WTC11 (cell line): Measurements from ENCODE around the gene OGFR. TPM values are rescaled to one million over a fixed set of nuclear protein-coding genes. Genes with fewer than 3 reads are reported as not detected.

Experiments used
- ATAC-seq: fragments of 200-7000 bp; cut with Tn5 transposase; 2 replicates; pipeline ENCODE4 v1.10.0; 2021; ENCODE audit warnings: mild to moderate bottlenecking, moderate library complexity
- CTCF ChIA-PET: fragments of 300-600 bp; sonication (Branson Sonifier 250); formaldehyde crosslinking; loops from one replicate; lab custom pipeline; 2021; ENCODE audit warnings: antibody characterized with exemption; lab: Charles Lee
- POLR2A ChIA-PET: fragments of 350-600 bp; sonication (Branson Sonifier 250); formaldehyde crosslinking; loops from one replicate; lab custom pipeline; 2021; ENCODE audit warnings: antibody characterized with exemption; lab: Charles Lee
- DNase-seq: peaks from one replicate; pipeline ENCODE4 v3.0.0; 2021; ENCODE audit warnings: low spot score
- H3K27ac Mint-ChIP-seq: 2 replicates; pipeline ENCODE4 v1.8.0; 2021; ENCODE audit warnings: mixed read lengths
- H3K27me3 Mint-ChIP-seq: 2 replicates; pipeline ENCODE4 v1.8.0; 2021; ENCODE audit warnings: low read depth, mild to moderate bottlenecking, moderate library complexity, mixed read lengths
- H3K36me3 Mint-ChIP-seq: 2 replicates; pipeline ENCODE4 v1.8.0; 2021; ENCODE audit warnings: mixed read lengths
- H3K4me1 Mint-ChIP-seq: 2 replicates; pipeline ENCODE4 v1.8.0; 2022; ENCODE audit warnings: mixed read lengths
- H3K4me3 Mint-ChIP-seq: 2 replicates; pipeline ENCODE4 v1.8.0; 2021; ENCODE audit warnings: mild to moderate bottlenecking, moderate library complexity, mixed read lengths
- H3K9me3 Mint-ChIP-seq: 2 replicates; pipeline ENCODE4 v1.8.0; 2021; ENCODE audit warnings: mixed read lengths
- ATF1 ChIP-seq: sonication (generic); formaldehyde crosslinking; IDR thresholded peaks from 2 replicates; pipeline ENCODE4 v1.8.1; 2023; ENCODE audit warnings: mild to moderate bottlenecking, moderate library complexity, missing genetic modification reagents
- E2F5 ChIP-seq: sonication (generic); formaldehyde crosslinking; IDR thresholded peaks from 2 replicates; pipeline ENCODE4 v1.8.1; 2022; ENCODE audit warnings: mild to moderate bottlenecking, moderate library complexity, missing genetic modification reagents
- ELF4 ChIP-seq: sonication (generic); formaldehyde crosslinking; IDR thresholded peaks from 2 replicates; pipeline ENCODE4 v1.8.1; 2022; ENCODE audit warnings: low read depth, mild to moderate bottlenecking, moderate library complexity, missing genetic modification reagents
- ERG ChIP-seq: fragments of 250-450 bp; sonication (Bioruptor Pico); IDR thresholded peaks from 2 replicates; pipeline ENCODE4 v1.8.0; 2021; ENCODE audit warnings: mild to moderate bottlenecking
- ETV6 ChIP-seq: sonication (generic); formaldehyde crosslinking; IDR thresholded peaks from 2 replicates; pipeline ENCODE4 v1.8.1; 2022; ENCODE audit warnings: mild to moderate bottlenecking, missing genetic modification reagents
- FOXP4 ChIP-seq: sonication (generic); formaldehyde crosslinking; IDR thresholded peaks from 2 replicates; pipeline ENCODE4 v1.8.0; 2022; ENCODE audit warnings: mild to moderate bottlenecking, missing genetic modification reagents
- GTF2I ChIP-seq: fragments of 250-450 bp; sonication (Bioruptor Pico); conservative IDR thresholded peaks from 2 replicates; pipeline ENCODE4 v1.4.0; 2021; ENCODE audit warnings: mild to moderate bottlenecking
- NR1H2 ChIP-seq: sonication (generic); formaldehyde crosslinking; IDR thresholded peaks from 2 replicates; pipeline ENCODE4 v1.9.0; 2021; ENCODE audit warnings: mild to moderate bottlenecking, moderate library complexity, missing genetic modification reagents
- OVOL2 ChIP-seq: fragments of 250-450 bp; sonication (Bioruptor Pico); IDR thresholded peaks from 2 replicates; pipeline ENCODE4 v1.9.0; 2021; ENCODE audit warnings: mild to moderate bottlenecking, borderline replicate concordance
- USF1 ChIP-seq: sonication (generic); formaldehyde crosslinking; IDR thresholded peaks from 2 replicates; pipeline ENCODE4 v1.8.0; 2022; ENCODE audit warnings: mild to moderate bottlenecking, missing genetic modification reagents
- ZNF121 ChIP-seq: sonication (generic); formaldehyde crosslinking; IDR thresholded peaks from 2 replicates; pipeline ENCODE4 v1.8.0; 2023; ENCODE audit warnings: missing genetic modification reagents
- ZNF138 ChIP-seq: sonication (generic); formaldehyde crosslinking; conservative IDR thresholded peaks from 2 replicates; pipeline ENCODE4 v1.8.1; 2022; ENCODE audit warnings: mild to moderate bottlenecking, moderate library complexity, missing genetic modification reagents
- total RNA-seq: library from RNA; stranded (reverse); gene quantifications from 3 replicates; pipeline ENCODE4 v1.2.3, GENCODE V29; 2021
- TF ChIP-seq, protein P1 (sequence below): sonication (generic); formaldehyde crosslinking; IDR thresholded peaks from 2 replicates; pipeline ENCODE4 v1.8.0; 2023; ENCODE audit warnings: missing genetic modification reagents, mild to moderate bottlenecking, borderline replicate concordance
- TF ChIP-seq, protein P2 (sequence below): sonication (generic); formaldehyde crosslinking; IDR thresholded peaks from 2 replicates; pipeline ENCODE4 v1.8.0; 2022; ENCODE audit warnings: mild to moderate bottlenecking, missing genetic modification reagents
- TF ChIP-seq, protein P3 (sequence below): sonication (generic); formaldehyde crosslinking; IDR thresholded peaks from 2 replicates; pipeline ENCODE4 v1.8.1; 2022; ENCODE audit warnings: low read depth, mild to moderate bottlenecking, moderate library complexity, missing genetic modification reagents, borderline replicate concordance
- TF ChIP-seq, protein P4 (sequence below): sonication (generic); formaldehyde crosslinking; IDR thresholded peaks from 2 replicates; pipeline ENCODE4 v1.8.1; 2023; ENCODE audit warnings: mild to moderate bottlenecking, missing genetic modification reagents, borderline replicate concordance

The OGFR gene
- total RNA-seq, 1 experiment from 2014 or later = 43.3 TPM

GRCh38 chr20:62816031-62816883 lies 11.6 kb downstream of the OGFR start (continued):
- TF ChIP-seq, protein P1, sequence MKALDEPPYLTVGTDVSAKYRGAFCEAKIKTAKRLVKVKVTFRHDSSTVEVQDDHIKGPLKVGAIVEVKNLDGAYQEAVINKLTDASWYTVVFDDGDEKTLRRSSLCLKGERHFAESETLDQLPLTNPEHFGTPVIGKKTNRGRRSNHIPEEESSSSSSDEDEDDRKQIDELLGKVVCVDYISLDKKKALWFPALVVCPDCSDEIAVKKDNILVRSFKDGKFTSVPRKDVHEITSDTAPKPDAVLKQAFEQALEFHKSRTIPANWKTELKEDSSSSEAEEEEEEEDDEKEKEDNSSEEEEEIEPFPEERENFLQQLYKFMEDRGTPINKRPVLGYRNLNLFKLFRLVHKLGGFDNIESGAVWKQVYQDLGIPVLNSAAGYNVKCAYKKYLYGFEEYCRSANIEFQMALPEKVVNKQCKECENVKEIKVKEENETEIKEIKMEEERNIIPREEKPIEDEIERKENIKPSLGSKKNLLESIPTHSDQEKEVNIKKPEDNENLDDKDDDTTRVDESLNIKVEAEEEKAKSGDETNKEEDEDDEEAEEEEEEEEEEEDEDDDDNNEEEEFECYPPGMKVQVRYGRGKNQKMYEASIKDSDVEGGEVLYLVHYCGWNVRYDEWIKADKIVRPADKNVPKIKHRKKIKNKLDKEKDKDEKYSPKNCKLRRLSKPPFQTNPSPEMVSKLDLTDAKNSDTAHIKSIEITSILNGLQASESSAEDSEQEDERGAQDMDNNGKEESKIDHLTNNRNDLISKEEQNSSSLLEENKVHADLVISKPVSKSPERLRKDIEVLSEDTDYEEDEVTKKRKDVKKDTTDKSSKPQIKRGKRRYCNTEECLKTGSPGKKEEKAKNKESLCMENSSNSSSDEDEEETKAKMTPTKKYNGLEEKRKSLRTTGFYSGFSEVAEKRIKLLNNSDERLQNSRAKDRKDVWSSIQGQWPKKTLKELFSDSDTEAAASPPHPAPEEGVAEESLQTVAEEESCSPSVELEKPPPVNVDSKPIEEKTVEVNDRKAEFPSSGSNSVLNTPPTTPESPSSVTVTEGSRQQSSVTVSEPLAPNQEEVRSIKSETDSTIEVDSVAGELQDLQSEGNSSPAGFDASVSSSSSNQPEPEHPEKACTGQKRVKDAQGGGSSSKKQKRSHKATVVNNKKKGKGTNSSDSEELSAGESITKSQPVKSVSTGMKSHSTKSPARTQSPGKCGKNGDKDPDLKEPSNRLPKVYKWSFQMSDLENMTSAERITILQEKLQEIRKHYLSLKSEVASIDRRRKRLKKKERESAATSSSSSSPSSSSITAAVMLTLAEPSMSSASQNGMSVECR = peak; percentile 29; the same call in 1 of the 2 replicates
- TF ChIP-seq ELF4 (CRISPR knock-in tag) (no peak), ERG (CRISPR knock-in tag) (no peak), OVOL2 (CRISPR knock-in tag) (no peak), ZNF138 (CRISPR knock-in tag) (0 out of 2 replicates have a peak, but pooled peaks have one; percentile 12), USF1 (CRISPR knock-in tag) (no peak)
- TF ChIP-seq, protein P2, sequence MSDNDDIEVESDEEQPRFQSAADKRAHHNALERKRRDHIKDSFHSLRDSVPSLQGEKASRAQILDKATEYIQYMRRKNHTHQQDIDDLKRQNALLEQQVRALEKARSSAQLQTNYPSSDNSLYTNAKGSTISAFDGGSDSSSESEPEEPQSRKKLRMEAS (CRISPR knock-in tag) = peak; percentile 44

DNA sequence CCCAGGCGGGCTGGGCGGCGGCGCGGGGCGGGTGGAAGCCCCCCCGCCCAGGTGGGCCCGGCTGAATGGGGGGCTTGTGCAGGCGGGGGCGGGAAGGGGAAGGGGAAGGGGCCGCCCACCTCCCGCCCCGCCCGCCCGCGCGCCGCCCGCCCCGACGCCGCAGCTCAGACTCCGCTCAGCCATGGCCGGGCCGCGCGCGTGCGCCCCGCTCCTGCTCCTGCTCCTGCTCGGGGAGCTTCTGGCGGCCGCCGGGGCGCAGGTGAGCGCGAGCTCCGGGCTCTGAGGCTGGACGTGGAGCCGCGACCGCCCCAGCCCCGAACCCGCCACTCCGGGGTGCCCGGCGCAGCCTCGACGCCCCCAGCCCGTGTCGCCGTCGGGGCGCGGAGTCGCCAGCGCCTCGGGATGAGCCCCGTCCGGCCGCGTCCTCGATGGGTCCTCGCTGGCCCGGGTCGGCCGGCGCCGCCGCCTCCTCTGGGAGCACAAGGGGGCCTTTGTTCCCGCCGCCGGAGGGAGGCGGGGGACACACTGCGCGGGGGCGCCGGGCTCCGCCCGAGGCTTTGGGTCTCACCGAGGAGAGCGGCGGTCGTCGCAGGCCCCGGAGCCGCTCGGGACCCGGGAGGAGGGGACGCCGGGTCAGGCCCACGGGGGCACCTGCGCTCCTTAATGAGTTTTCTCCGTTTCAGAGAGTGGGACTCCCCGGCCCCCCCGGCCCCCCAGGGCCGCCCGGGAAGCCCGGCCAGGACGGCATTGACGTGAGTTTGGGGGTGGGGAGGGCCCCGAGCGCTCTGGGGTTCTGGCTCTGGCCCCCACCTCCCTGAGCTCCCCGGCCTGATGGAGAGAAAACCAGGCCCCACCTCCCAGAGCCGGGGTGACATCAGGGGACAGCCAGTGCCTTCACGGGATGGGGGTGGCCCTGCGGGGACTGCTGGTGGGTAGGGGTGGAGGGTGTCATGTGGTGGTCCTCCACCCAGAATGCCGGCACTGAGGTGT lies 12.5 kb downstream of the OGFR start, which contains the start of gene COL9A3:
Gene COL9A3, plus strand, starts transcription at position 167 of the 990 bp plus-strand sequence. Its CDS starts 15 bp downstream, at position 182.
- peak; percentile 50 for DNase-seq
- ChIA-PET CTCF (interaction anchor here (1.0 to 3.3 kb wide), 7 partner anchors 10 to 214 kb away, joined by 3 to 16 read pairs (median 7); partner anchors contain the start of gene NTSR1), POLR2A (interaction anchor here (1.1 to 2.2 kb wide), 3 partner anchors 8 to 174 kb away, joined by 3 to 12 read pairs (median 4); partner anchors contain the start of genes MRGBP and SLCO4A1)
- H3K4me3 Mint-ChIP-seq = peak within 1 kb of the TSS; percentile 65
- no peaks in the 10 kb centered on the region; the same call in 1 of the 2 replicates for H3K27me3 Mint-ChIP-seq
- H3K4me1 Mint-ChIP-seq = peaks cover 14% of the 10 kb centered on the region
- no peaks in the 10 kb centered on the region for H3K36me3 Mint-ChIP-seq
- H3K9me3 Mint-ChIP-seq = no peaks in the 10 kb centered on the region
- ATAC-seq = peak; percentile 10
- H3K27ac Mint-ChIP-seq = 0 out of 2 replicates have a peak within 1 kb of the TSS, but pooled peaks have one; percentile 76
- TF ChIP-seq ETV6 (0 out of 2 replicates have a peak, but pooled peaks have one; percentile 12), E2F5 (CRISPR knock-in tag) (0 out of 2 replicates have a peak, but pooled peaks have one; percentile 34), FOXP4 (CRISPR knock-in tag) (peak; percentile 56; the same call in 1 of the 2 replicates), GTF2I (no peak), NR1H2 (no peak), ZNF121 (CRISPR knock-in tag) (no peak), ATF1 (CRISPR knock-in tag) (no peak), OVOL2 (CRISPR knock-in tag) (no peak)
- TF ChIP-seq, protein P3, sequence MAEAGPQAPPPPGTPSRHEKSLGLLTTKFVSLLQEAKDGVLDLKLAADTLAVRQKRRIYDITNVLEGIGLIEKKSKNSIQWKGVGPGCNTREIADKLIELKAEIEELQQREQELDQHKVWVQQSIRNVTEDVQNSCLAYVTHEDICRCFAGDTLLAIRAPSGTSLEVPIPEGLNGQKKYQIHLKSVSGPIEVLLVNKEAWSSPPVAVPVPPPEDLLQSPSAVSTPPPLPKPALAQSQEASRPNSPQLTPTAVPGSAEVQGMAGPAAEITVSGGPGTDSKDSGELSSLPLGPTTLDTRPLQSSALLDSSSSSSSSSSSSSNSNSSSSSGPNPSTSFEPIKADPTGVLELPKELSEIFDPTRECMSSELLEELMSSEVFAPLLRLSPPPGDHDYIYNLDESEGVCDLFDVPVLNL (CRISPR knock-in tag) = no peak
- TF ChIP-seq, protein P4, sequence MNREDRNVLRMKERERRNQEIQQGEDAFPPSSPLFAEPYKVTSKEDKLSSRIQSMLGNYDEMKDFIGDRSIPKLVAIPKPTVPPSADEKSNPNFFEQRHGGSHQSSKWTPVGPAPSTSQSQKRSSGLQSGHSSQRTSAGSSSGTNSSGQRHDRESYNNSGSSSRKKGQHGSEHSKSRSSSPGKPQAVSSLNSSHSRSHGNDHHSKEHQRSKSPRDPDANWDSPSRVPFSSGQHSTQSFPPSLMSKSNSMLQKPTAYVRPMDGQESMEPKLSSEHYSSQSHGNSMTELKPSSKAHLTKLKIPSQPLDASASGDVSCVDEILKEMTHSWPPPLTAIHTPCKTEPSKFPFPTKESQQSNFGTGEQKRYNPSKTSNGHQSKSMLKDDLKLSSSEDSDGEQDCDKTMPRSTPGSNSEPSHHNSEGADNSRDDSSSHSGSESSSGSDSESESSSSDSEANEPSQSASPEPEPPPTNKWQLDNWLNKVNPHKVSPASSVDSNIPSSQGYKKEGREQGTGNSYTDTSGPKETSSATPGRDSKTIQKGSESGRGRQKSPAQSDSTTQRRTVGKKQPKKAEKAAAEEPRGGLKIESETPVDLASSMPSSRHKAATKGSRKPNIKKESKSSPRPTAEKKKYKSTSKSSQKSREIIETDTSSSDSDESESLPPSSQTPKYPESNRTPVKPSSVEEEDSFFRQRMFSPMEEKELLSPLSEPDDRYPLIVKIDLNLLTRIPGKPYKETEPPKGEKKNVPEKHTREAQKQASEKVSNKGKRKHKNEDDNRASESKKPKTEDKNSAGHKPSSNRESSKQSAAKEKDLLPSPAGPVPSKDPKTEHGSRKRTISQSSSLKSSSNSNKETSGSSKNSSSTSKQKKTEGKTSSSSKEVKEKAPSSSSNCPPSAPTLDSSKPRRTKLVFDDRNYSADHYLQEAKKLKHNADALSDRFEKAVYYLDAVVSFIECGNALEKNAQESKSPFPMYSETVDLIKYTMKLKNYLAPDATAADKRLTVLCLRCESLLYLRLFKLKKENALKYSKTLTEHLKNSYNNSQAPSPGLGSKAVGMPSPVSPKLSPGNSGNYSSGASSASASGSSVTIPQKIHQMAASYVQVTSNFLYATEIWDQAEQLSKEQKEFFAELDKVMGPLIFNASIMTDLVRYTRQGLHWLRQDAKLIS (CRISPR knock-in tag) = no peak
